ENCODE results near the gene PPP6R3. TPM values are rescaled to one million over a fixed set of nuclear protein-coding genes. Genes with fewer than 3 reads are reported as not detected.

Gene PPP6R3
- total RNA-seq, 1 experiment from 2014 or later: 138 TPM

GRCh38 chr11:68468217-68468828 is 7.8 kb downstream of the PPP6R3 start:
- Histone ChIP-seq H3K4me2 (ENCODE audit: insufficient read depth, insufficient read length, low read length) (no peak overlapping the region), H4K91ac (ENCODE audit: insufficient read length, low read depth, low read length) (no peak overlapping the region), H2BK15ac (ENCODE audit: low read depth, low read length) (no peak overlapping the region), H3K27me3 (ENCODE audit: insufficient read depth, low read length) (no peaks in the 10 kb centered on the region), H3K23me2 (ENCODE audit: insufficient read length, low read depth, low read length, poor library complexity, severe bottlenecking) (no peaks in the 10 kb centered on the region), H3K23ac (ENCODE audit: insufficient read length, low read depth, low read length) (no peak overlapping the region), H3K4ac (ENCODE audit: low read depth, low read length) (no peak overlapping the region), H2AK5ac (ENCODE audit: insufficient read length, low read length) (no peak overlapping the region), H3T11ph (ENCODE audit: low read length) (no peak overlapping the region), H2BK120ac (ENCODE audit: low read depth, low read length, poor library complexity, severe bottlenecking) (no peak overlapping the region), H3K4me1 (ENCODE audit: insufficient read depth, low read length) (peaks cover 2% of the 10 kb centered on the region), H3K9ac (ENCODE audit: extremely low read depth, insufficient read length, low read length) (no peak overlapping the region), H2BK12ac (ENCODE audit: insufficient read length, low read depth, low read length) (no peak overlapping the region), H3K79me2 (ENCODE audit: insufficient read depth, low read length) (peaks cover 85% of the 10 kb centered on the region), H2BK20ac (ENCODE audit: low read depth, low read length, poor library complexity, severe bottlenecking) (no peak overlapping the region), H4K8ac (replicated peaks; ENCODE audit: insufficient read length, low read depth, low read length) (no peak overlapping the region), H4K5ac (ENCODE audit: insufficient read length, low read depth, low read length) (no peak overlapping the region), H3K79me1 (ENCODE audit: insufficient read depth, low read depth, low read length, poor library complexity, severe bottlenecking) (peaks cover 10% of the 10 kb centered on the region), H4K20me1 (ENCODE audit: control insufficient read depth, insufficient read depth, insufficient read length) (no peaks in the 10 kb centered on the region), H2AFZ (ENCODE audit: low read length) (no peak overlapping the region), H3K18ac (ENCODE audit: insufficient read length, low read depth, low read length) (no peak overlapping the region), H2BK5ac (ENCODE audit: insufficient read length, low read length) (no peak overlapping the region), H3K56ac (ENCODE audit: insufficient read length, low read depth, low read length) (no peak overlapping the region), H3K9me3 (ENCODE audit: control insufficient read depth, low read depth, low read length) (no peaks in the 10 kb centered on the region), H3K27ac (ENCODE audit: insufficient read length, low read depth, low read length) (no peak overlapping the region), H3K14ac (ENCODE audit: insufficient read depth, low read length) (no peak overlapping the region)
- no CpG with 5 or more reads among the region's 3 CpGs for WGBS (ENCODE audit: extremely low coverage, insufficient read length, low lambda C conversion rate)
- Mint-ChIP-seq H3K36me3 (ENCODE audit: insufficient read depth in 1 of 3, low read depth in 3 of 3) (peaks cover 21 to 32% (median 30%) of the 10 kb centered on the region in 3 experiments), H3K9me3 (peaks cover 0 to 15% of the 10 kb centered on the region in 2 experiments; a peak in 3 of 5 replicates), H3K27ac (peak overlapping the region in 1 of 3 experiments; percentile 71; a peak in 1 of 7 replicates), H3K4me3 (no peak overlapping the region), H3K27me3 (ENCODE audit: low read depth) (no peaks in the 10 kb centered on the region), H3K4me1 (peaks cover 52 to 70% of the 10 kb centered on the region in 2 experiments)
- no peak for DNase-seq
- no peak for TF ChIP-seq CTCF (conservative IDR thresholded peaks at IDR 0.05)

Measured in H9 (cell line).